Measurements from ENCODE around the gene ZC3H12D. TPM values are rescaled to one million over a fixed set of nuclear protein-coding genes. Genes with fewer than 3 reads are reported as not detected.
"Not testable (repeated sequence)": the region's sequence is repeated elsewhere in the genome, so short reads cannot be mapped to it uniquely, and the experiment has no call there.

ZC3H12D gene
- total RNA-seq, result 9.7 and 10.3 TPM in 2 replicates

DNA sequence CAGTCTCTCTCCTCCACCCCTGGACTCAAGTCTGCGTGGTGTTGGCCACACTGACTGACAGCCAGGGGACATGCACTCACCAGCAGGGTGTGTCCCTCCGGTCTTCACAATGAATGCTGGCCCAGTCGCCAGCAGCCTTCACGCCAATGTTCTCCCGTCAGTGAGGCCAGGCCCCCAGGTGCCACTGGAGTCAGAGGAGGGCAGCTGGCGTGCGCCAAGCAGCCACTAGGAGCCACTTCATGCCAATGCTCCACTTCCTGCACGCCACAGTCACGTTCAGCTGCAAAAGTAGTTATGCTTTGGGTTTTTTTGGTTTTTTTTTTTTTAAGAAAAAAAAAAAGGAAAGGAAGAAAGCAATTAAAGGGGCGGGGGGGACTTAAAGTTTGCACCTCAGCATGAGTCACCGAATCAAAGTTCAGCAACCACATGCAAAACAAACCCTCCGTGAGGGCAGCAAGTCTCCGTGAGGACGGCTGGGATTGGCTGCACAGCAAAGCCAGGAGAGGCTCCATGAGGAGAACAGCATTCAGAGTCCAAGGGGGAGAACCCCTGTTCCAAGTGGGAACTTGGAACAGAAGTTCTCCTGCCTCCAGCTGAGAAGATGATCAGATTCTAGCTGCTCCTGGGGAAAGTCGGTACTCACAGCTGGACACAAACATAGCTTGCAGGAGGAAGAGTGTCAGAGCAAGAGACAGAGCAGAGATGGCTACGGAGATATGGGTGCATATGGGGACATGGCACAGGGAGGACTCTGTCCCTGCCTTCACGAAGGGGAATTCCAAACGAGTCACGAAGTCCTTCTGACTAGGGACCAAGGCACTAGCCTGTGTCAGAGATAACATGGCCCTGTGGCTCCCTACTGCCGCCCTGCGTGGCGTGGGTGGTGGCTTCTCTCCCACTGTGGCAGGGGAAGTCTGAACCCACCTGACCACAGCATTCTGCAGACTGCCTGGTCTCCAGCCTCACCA, at the start of gene ZC3H12D:
ZC3H12D (minus strand) TSS at position 282 of the 968 bp plus-strand sequence. CDS start 10,471 bp downstream, outside the sequence.
- intact Hi-C loops (cut with micrococcal nuclease), result loop anchor here (1.0 to 2.0 kb wide), 4 partner anchors 10 to 456 kb away; no protein-coding TSS in a partner anchor

DNA sequence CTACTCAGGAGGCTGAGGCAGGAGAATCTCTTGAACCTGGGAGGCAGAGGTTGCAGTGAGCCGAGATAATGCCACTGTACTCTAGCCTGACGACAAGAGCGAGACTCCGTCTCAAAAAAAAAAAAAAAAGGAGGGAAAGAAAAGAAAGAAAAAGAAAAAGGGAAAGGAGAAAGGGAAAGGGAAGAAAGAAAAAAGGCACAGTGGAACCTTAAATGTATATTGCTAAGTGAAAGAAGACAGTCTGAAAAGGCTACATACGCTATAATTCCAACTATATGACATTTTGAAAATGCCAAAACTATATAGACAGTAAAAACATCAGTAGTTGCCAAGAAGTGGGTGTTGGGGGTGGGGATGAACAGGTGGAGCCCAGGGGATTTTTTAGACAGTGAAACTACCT, 44.8 kb upstream of the ZC3H12D start:
- intact Hi-C loops (cut with micrococcal nuclease), result no loop called here

DNA sequence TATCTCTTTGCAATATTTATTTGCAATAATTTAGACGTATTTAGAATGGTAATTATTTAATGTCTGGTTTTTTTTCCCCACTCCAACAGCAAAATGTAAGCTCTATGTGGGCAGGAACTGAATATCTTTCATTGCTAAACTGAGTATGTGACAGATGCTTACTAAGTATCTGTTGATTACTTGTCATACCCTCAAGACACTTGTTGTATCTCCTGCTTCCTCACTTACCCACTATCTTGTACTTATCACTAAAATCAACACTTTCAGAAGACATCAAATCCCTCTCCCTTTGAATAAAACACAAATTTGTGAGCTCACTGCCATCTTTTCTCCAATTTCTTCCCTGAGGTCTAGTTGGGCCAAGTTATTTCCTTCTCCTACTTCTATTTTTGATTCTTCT, 30.7 kb upstream of the ZC3H12D start:
- intact Hi-C loops (cut with micrococcal nuclease), result loop anchor here (10.0 kb wide), 1 partner anchor 951 kb away; no protein-coding TSS in a partner anchor

DNA sequence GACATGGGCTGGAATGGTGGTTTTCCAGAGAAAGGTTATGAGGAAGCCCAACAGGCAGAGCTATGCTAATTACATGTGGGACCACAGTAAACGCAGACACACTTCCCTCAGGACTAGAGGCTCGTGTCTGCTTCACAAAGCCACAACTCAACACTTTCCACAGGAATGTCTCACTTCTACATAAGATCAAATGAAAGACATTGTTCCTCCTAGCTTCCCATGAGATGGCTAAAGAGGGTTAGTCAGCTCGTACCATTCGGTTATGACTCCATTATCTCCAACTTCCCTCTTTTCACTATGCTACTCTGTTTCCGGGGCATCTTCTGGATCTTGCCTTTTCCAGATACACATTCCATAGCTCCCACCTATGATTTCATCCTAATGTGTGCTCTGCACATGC, 29.1 kb upstream of the ZC3H12D start:
- intact Hi-C loops (cut with micrococcal nuclease), result loop anchor here (10.0 kb wide), 1 partner anchor 949 kb away; no protein-coding TSS in a partner anchor

DNA sequence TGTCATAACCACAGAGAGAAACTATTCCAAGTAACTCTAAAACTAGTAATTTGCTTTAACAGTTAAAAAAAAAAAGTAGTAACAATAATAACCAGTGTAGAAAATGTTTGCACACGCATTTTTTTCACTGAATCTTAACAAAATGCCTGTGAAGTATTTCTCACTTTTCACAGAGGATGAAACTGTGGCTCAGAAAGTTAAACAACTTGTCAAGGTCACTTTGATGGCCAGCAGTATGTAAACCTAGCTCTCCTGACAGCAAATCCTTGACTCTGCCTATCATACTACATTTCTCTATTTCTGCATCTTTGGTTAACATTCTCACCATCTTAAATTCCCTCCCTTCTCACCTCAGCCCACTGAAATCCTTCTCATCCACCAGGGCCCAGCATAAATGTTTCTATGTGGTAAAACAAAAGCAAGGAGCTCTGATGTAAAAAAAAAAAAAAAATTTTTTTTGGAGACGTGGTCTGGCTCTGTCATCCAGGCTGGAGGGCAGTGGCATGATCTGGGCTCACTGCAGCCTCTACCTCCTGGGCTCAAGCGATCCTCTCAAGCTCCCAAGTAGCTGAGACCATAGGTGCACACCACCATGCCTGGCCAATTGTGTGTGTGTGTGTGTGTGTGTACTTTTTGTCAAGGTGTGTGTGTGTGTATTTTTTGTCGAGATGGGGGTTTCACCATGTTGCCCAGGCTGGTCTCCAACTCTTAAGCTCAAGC, 26.1 kb upstream of the ZC3H12D start:
- intact Hi-C loops (cut with micrococcal nuclease), result loop anchor here (10.0 kb wide), 1 partner anchor 946 kb away; no protein-coding TSS in a partner anchor

DNA sequence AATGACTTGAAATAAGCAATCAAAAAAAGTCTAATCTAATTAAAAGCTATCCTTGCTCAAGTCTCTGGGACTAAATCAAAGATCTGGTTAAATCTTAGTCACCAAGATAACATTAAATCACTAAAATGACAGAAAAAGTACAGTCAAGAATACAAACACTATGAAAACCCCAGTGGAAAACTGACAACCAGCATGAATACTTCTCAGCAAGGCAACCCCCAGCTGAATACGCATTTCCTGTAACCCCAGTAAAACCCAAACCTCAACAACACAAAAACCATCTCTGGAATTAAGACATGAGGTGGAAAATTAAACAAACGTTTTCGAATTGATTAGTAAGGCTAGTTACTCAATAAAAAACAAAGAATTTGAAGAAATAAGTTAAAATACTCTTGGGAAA, 23.7 kb upstream of the ZC3H12D start:
- intact Hi-C loops (cut with micrococcal nuclease), result loop anchor here (1.0 kb wide), 1 partner anchor 13 kb away; no protein-coding TSS in a partner anchor

DNA sequence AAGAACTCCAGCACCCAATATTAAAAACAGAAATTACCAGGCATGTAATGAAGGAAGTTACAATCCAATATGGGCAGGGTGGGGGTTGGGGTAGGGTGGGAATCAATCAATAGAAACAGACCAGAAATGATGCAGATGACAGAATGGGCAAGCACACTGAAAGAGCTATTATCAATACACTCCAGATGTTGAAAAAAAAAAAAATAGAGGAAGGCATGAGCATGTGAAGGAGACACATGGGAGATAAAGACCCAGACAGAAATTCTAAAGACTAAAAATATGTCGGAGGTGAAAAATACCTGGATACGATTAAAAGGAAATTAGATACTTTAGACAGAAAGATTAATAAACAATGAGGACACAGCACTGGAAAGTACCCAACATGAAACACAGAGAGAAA, 19.1 kb upstream of the ZC3H12D start:
- intact Hi-C loops (cut with micrococcal nuclease), result no loop called here

DNA sequence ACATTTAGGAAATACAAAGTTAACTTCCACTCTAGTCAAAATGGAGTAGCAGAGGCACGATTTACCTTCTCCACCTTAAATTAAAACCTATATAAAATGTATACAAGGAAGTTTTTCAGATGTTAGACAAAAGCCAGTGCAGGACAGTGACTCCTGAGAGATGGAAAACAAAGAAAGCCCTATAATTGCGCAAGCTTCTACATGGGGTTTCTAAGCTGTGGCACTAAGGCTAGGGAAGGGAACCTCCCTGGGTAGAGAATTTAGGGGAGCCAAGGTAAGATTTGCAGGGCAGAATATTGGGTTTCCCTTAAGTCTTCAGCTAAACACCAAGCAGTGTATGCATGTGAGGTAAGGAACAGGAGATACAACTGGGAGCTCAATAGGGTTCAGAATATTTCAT, 18.5 kb upstream of the ZC3H12D start:
- intact Hi-C loops (cut with micrococcal nuclease), result no loop called here

DNA sequence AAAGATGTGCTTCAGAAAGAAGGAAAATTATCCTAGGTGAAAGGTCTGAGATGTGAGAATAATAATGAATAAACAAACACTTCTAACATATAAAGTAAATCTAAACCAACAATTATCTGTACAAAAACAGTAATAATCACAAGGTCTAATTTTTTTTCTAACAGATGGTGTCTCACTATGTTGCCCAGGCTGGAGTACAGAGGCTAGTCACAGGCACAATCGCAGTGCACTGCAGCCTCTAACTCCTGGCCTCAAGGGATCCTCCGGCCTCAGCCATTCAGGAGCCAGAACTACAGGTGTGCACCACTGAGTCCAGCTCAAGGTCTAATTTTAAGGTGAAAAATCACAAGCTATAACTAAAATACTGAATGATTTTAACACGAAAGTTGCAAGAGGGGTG, 17.0 kb upstream of the ZC3H12D start:
- intact Hi-C loops (cut with micrococcal nuclease), result no loop called here

DNA sequence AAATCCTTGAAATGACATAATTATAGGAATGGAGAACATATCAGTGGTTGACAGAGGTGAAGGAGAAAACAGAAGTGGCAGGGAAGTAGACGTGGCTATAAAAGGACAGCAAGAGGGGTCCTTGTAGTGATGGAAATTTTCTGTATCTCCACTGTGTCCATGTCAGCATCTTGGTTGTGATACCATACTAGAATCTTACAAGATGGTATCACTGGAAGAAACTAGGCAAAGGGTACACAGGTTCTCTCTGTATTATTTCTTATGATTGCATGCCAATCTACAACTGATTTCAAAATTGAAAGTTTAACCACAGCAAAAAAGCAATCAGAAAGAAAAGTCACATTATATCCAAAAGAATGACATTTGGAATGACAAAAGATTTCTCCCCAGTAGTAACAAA, 16.4 kb upstream of the ZC3H12D start:
- intact Hi-C loops (cut with micrococcal nuclease), result no loop called here

DNA sequence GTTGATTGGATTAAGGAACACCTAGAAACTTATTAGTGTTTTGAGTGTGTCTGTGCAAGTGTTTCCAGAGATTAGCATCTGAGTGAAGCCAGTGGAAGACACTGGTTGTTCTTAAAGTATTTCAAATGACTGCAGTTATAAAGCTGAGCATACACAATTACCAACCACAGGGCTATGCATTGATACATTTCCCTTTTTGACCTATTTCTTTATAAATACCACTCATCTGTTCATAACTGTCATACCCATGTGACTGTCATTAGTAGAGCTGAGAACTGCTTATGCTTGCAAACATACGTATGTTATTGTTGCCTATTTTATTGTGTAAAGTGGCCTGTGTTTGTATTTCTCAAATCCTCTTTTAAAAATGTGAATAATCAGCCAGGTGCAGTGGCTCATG, 15.3 kb upstream of the ZC3H12D start:
- intact Hi-C loops (cut with micrococcal nuclease), result no loop called here

DNA sequence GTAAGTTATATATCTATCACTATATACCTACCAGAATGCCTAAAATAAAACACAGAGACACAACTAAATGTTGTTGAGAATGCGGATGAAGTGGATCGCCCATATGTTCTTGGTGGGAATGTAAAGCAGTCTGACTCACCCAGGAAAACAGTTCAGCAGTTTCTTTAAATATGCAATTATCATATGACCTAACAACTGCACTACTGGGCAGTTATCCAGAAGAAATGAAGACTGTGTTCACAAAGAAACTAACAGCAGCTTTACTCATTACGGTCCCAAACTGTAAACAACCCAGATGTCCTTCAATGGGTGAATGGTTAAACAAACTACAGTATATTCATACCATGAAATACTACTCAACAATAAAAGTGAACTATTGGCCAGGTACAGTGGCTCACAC, 14.3 kb upstream of the ZC3H12D start:
- intact Hi-C loops (cut with micrococcal nuclease), result no loop called here

DNA sequence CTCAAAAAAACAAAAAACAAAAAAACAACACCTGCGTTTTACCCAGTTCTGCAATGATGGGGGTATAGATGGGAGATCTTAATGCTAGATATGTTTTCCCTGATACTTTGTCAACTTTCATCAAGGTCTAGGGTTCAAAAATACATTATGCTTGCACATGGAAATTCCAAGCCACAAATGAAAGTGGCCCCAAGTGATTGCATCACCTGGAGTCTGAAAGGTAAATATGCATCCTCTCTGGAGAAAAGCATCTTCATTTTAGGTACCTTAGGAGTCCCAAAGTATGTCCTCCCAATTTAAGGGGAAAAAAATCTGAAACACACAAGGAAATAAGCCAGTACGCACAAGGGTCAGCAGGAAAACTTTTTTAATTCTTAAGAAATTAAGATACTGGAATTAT, 12.6 kb upstream of the ZC3H12D start:
- intact Hi-C loops (cut with micrococcal nuclease), result no loop called here

DNA sequence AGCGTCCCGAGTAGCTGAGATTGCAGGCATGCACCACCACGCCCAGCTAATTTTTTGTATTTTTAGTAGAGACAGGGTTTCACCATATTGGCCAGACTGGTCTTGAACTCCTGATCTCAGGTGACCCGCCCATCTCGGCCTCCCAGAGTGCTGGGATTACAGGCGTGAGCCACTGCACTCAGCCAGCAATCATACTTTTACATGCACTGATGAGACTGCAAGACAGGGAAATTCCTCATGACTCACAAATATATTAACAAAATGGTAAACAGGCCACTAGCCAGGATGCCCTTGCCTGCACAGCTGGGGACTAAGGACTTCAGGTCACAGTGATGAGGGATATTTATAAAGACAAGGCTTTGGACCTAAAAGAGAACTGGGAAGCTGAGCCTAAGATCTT, 11.8 kb upstream of the ZC3H12D start:
- intact Hi-C loops (cut with micrococcal nuclease), result not testable (repeated sequence)

DNA sequence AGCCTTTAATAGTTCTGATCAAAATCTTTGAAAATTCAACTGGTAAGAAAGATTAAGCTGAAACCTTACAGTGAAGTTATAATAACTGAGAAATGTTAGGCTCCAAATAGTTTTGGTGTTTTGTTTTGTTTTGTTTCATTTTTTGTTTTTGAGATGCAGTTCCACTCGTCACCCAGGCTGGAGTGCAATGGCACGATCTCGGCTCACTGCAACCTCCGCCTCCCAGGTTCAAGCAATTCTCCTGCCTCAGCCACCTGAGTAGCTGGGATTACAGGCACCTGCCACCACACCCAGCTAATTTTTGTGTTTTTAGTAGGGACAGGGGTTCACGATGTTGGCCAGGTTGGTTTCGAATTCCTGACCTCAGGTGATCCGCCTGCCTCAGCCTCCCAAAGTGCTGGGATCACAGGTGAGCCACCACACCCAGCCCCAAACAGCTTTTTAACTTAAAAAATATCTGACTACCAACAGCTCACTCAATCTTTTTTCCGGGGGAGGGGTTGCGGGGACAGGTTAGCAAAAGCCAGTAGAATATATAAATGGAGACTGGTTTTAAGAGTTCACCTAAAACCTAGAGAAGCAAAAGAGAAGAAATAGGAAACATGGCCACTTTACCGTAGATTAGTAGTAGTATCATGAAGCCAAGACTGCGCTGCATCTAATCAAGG, 10.7 kb upstream of the ZC3H12D start:
- intact Hi-C loops (cut with micrococcal nuclease), result loop anchor here (1.0 kb wide), 2 partner anchors 11 to 13 kb away; no protein-coding TSS in a partner anchor

DNA sequence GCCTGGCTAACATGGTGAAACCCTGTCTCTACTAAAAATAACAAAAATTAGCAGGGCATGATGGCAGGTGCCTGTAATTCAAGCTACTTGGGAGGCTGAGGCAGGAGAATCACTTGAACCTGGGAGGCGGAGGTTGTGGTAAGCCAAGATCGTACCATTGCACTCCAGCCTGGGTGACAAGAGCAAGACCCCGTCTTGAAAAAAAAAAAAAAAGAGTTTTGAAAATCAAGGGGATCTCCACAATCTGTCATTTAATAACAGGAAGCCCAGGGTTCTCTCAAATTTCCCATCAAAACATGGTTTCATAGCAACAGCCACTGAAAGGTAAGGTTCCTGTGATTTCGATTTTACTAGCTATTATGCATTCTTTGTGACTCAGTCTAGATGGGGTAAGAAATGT, 10.0 kb upstream of the ZC3H12D start:
- intact Hi-C loops (cut with micrococcal nuclease), result loop anchor here (1.0 kb wide), 2 partner anchors 11 to 13 kb away; no protein-coding TSS in a partner anchor

DNA sequence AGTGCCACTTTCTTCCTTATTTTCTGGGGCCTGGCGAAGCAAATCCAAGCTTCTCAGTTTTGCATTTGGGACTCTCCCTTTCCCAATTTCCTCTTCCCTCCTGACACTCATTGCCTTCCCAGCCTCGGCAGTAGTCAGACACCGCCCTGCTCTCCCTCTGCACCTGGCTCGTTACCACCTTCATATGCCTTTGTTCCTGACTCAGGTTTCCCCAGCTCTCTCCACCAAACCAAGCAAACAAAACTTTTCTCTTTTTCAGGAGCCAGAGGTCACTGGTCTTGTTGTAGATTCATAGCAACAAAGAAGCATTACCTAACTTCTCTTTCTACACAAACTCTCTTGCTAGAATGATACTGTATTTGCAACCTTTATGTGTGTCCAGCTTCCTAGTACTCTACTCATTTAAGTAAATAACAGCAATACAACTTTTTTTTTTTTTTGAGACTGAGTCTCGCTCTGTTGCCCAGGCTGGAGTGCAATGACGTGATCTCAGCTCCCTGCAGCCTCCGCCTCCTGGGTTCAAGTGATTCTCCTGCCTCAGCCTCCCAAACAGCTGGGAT, 9.0 kb upstream of the ZC3H12D start:
- intact Hi-C loops (cut with micrococcal nuclease), result no loop called here

DNA sequence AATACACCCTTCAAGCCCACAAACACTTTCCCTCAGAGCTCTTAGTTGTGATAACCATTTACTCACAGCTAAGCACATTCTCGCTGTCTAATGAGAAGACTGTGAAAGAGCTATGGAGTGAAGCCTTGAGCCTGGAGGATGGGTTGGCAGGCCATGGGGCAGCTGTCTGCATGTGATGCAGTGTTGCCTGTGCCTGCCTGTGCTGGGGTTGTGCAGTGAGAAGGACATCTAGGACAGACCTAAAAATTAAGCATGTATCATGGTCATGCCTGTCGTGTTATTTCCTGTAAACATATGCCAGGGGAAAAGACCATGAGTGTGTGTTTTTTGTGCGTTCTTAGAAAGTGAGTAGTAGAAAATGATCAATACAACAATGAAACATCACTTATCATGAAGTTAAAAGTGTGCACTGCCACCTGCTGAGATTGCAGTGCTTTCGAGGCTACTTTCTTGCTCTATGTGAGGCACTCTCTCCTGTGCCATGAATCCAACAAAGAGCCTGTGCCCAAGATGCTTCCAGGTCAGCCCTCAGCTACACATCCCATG, 8.1 kb upstream of the ZC3H12D start:
- intact Hi-C loops (cut with micrococcal nuclease), result no loop called here

DNA sequence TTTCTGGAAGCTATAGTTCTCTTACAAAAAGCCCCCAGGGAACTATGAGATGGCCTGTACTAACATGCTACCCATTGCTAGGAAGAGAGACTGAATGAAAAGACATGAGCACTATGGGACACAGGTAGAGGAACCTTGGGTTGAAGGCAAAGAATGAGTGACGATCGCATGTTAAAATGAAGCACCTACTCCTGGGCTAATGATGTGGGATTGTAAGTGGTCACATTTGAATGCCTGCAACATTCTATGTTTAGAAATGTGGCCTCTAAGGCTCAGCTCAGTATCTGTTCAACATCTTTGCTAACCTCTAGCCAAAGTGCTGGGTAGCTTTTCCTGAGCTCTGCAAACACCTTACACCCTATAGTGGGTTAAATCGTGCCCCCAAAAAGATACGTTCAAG, 5.2 kb upstream of the ZC3H12D start:
- intact Hi-C loops (cut with micrococcal nuclease), result no loop called here

DNA sequence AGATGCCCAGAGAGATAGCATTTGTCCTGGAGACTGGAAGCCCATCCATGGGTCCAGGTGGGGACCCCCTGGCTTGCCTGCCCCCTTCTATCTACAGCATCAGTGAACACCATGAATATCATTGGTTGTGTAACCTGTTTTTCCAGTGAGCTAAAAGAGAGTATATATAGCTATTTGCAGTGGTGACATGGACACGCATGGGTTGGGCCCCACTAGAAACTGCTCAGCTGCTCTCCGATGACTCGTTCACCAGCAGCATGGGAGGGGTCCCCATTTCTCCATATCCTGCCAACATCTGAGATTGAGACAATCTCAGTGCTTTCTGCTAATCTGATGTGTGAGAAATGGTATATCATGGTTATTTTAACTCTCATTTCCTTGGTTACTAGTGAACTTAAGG, 4.0 kb upstream of the ZC3H12D start:
- intact Hi-C loops (cut with micrococcal nuclease), result no loop called here

DNA sequence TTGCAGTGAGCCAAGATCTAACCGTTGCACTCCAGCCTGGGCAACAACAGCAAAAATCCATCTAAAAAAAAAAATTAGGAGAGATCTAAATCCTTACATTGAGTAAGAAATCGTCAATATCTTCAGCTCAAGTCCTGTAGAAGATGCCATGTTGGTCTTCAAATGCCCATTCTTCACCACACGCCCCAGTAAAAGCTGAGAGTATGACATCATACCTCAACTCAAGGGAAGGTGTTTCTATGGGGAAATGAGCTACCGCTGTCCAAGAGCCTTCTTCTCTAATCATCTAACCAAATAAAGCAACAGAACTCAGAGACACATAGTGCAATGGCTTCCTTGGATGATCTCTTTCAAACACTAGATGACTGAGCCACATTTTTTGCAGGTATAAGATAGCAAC, 2.5 kb upstream of the ZC3H12D start:
- intact Hi-C loops (cut with micrococcal nuclease), result no loop called here

All from T-helper 2 cell treated with Interferon-gamma antibody and Interleukin-4, amounts not matched to agents 100 ng/mL and 5 ng/mL, for 36 hours (primary cell).